Caco-2 (cell line): ENCODE results near the gene ZRANB1. TPM values are rescaled to one million over a fixed set of nuclear protein-coding genes. Genes with fewer than 3 reads are reported as not detected.

Experiments used
- BruUV-seq: library from RNA; stranded (reverse); fragments of 400-500 nt; replicated peaks from 2 replicates; lab custom pipeline; 2021; lab: Mats Ljungman, UMichigan
- CTCF ChIA-PET: fragments of 300-600 bp; sonication (Branson Sonifier 250); formaldehyde crosslinking; loops from one replicate; lab custom pipeline; 2022; ENCODE audit warnings: antibody characterized with exemption; lab: Charles Lee
- POLR2A ChIA-PET: fragments of 300-600 bp; sonication (Branson Sonifier 250); formaldehyde crosslinking; loops from one replicate; lab custom pipeline; 2022; ENCODE audit warnings: antibody characterized with exemption; lab: Charles Lee
- DNase-seq, 2 experiments: peaks; one replicate each; pipeline versions ENCODE4 v3.0.0 to v3.0.0-alpha.2; 2020 to 2022
- H3K27me3 ChIP-seq: replicated peaks from 2 replicates; pipeline ENCODE4 v1.6.0; 2011; ENCODE audit warnings: low read length; ENCODE audit not compliant: control insufficient read depth, insufficient read depth
- H3K36me3 ChIP-seq: 2 replicates; pipeline ENCODE4 v1.5.1; 2011; ENCODE audit warnings: low read length; ENCODE audit not compliant: control insufficient read depth, insufficient read depth
- H3K4me1 ChIP-seq: fragments of 250-450 bp; sonication (Bioruptor Pico); 2 replicates; pipeline ENCODE4 v1.5.1; 2020; ENCODE audit warnings: mild to moderate bottlenecking
- H3K4me3 ChIP-seq: 2 replicates; pipeline ENCODE4 v1.5.1; 2011; ENCODE audit warnings: low read depth, mild to moderate bottlenecking, control low read depth, low read length
- H3K9me3 ChIP-seq: fragments of 250-450 bp; sonication (Bioruptor Pico); 2 replicates; pipeline ENCODE4 v1.5.1; 2020; ENCODE audit warnings: mild to moderate bottlenecking, moderate library complexity
- H3K27ac Mint-ChIP-seq: one replicate; pipeline ENCODE4 v1.8.0; 2022; ENCODE audit warnings: mixed read lengths; ENCODE audit not compliant: unreplicated experiment
- H3K27me3 Mint-ChIP-seq: one replicate; pipeline ENCODE4 v1.8.0; 2022; ENCODE audit warnings: mixed read lengths; ENCODE audit not compliant: insufficient read depth, unreplicated experiment
- H3K36me3 Mint-ChIP-seq: one replicate; pipeline ENCODE4 v1.8.0; 2022; ENCODE audit warnings: mild to moderate bottlenecking, mixed read lengths; ENCODE audit not compliant: insufficient read depth, unreplicated experiment
- H3K4me1 Mint-ChIP-seq: one replicate; pipeline ENCODE4 v1.8.0; 2022; ENCODE audit warnings: low read depth, mixed read lengths; ENCODE audit not compliant: unreplicated experiment
- H3K4me3 Mint-ChIP-seq: one replicate; pipeline ENCODE4 v1.8.0; 2022; ENCODE audit warnings: mild to moderate bottlenecking, moderate library complexity, mixed read lengths; ENCODE audit not compliant: unreplicated experiment
- H3K9me3 Mint-ChIP-seq: one replicate; pipeline ENCODE4 v1.8.0; 2022; ENCODE audit warnings: mixed read lengths; ENCODE audit not compliant: unreplicated experiment
- CTCF ChIP-seq, 2 experiments: fragments of 200-600 bp in 1 of 2; IDR thresholded peaks; 1 replicate in 1 of 2; 2 replicates in 1 of 2; pipeline versions ENCODE4 v1.5.1 to v1.8.0; 2011 to 2022; ENCODE audit warnings: antibody characterized with exemption in 1 of 2, control low read depth in 1 of 2, inconsistent platforms in 1 of 2, low read depth in 1 of 2, low read length in 1 of 2, mild to moderate bottlenecking in 1 of 2, moderate library complexity in 1 of 2; ENCODE audit not compliant: insufficient read depth in 1 of 2, severe bottlenecking in 1 of 2, unreplicated experiment in 1 of 2
- intact Hi-C: fragments of 100-400 bp; cut with micrococcal nuclease; formaldehyde crosslinking; loops from one replicate; pipeline ENCODE4 v1.10.0; 2022; ENCODE audit not compliant: unreplicated experiment
- total RNA-seq: library from RNA; stranded (reverse); gene quantifications from 2 replicates; pipeline ENCODE4 v1.2.3, GENCODE V29; 2022

The ZRANB1 gene
- total RNA-seq, 1 experiment from 2014 or later: 24.6 TPM

- H3K4me3 Mint-ChIP-seq: no peak overlapping the region
- no peak overlapping the region for H3K27ac Mint-ChIP-seq
- intact Hi-C loops: no loop called here
- Histone ChIP-seq H3K9me3 (no peaks in the 10 kb centered on the region), H3K4me1 (peaks cover 9% of the 10 kb centered on the region), H3K4me3 (no peak overlapping the region), H3K27me3 (no peaks in the 10 kb centered on the region), H3K36me3 (no peaks in the 10 kb centered on the region)
- no peak for TF ChIP-seq CTCF (IDR thresholded peaks at IDR 0.05; ENCODE audit: insufficient read depth in 1 of 2, low read depth in 1 of 2, low read length in 1 of 2, severe bottlenecking in 1 of 2, unreplicated experiment in 1 of 2)
- no peaks in the 10 kb centered on the region for H3K27me3 Mint-ChIP-seq
- H3K36me3 Mint-ChIP-seq: no peaks in the 10 kb centered on the region
- H3K9me3 Mint-ChIP-seq: no peaks in the 10 kb centered on the region
- DNase-seq: no peak
- CTCF ChIA-PET: no interaction called here
- peaks cover 17% of the 10 kb centered on the region for H3K4me1 Mint-ChIP-seq
- BruUV-seq: no TSS peak
- POLR2A ChIA-PET: interaction anchor here (0.5 kb wide), 1 partner anchor 19 kb away, joined by 3 read pairs; no protein-coding TSS in a partner anchor
Observed at GRCh38 chr10:124896751-124897150, 45.2 kb upstream of the ZRANB1 start.

- Mint-ChIP-seq H3K36me3 (no peaks in the 10 kb centered on the region), H3K4me1 (peaks cover 8% of the 10 kb centered on the region), H3K9me3 (no peaks in the 10 kb centered on the region), H3K4me3 (no peak overlapping the region), H3K27me3 (no peaks in the 10 kb centered on the region), H3K27ac (no peak overlapping the region)
- ChIA-PET POLR2A (interaction anchor here (1.3 kb wide), 1 partner anchor 17 kb away, joined by 5 read pairs; no protein-coding TSS in a partner anchor), CTCF (no interaction called here)
- no peak for TF ChIP-seq CTCF (IDR thresholded peaks at IDR 0.05; ENCODE audit: insufficient read depth in 1 of 2, low read depth in 1 of 2, low read length in 1 of 2, severe bottlenecking in 1 of 2, unreplicated experiment in 1 of 2)
- H3K9me3 ChIP-seq: no peaks in the 10 kb centered on the region
- intact Hi-C loops: no loop called here
- no peaks in the 10 kb centered on the region for H3K36me3 ChIP-seq
- no peaks in the 10 kb centered on the region for H3K27me3 ChIP-seq
- H3K4me1 ChIP-seq: peaks cover 9% of the 10 kb centered on the region
- no peak overlapping the region for H3K4me3 ChIP-seq
- peak; percentile 71 to 78 for DNase-seq
- no TSS peak for BruUV-seq
Observed at GRCh38 chr10:124898471-124898870, 43.5 kb upstream of the ZRANB1 start.

- H3K4me3 Mint-ChIP-seq: no peak overlapping the region
- DNase-seq: no peak
- H3K4me1 Mint-ChIP-seq: peaks cover 7% of the 10 kb centered on the region
- intact Hi-C loops: no loop called here
- H3K36me3 Mint-ChIP-seq: no peaks in the 10 kb centered on the region
- no peak overlapping the region for H3K4me3 ChIP-seq
- peaks cover 9% of the 10 kb centered on the region for H3K4me1 ChIP-seq
- TF ChIP-seq CTCF (IDR thresholded peaks at IDR 0.05; ENCODE audit: insufficient read depth in 1 of 2, low read depth in 1 of 2, low read length in 1 of 2, severe bottlenecking in 1 of 2, unreplicated experiment in 1 of 2): no peak
- H3K27me3 Mint-ChIP-seq: no peaks in the 10 kb centered on the region
- CTCF ChIA-PET: no interaction called here
- no TSS peak for BruUV-seq
- no peaks in the 10 kb centered on the region for H3K9me3 Mint-ChIP-seq
- H3K27me3 ChIP-seq: no peaks in the 10 kb centered on the region
- POLR2A ChIA-PET: interaction anchor here (1.3 kb wide), 1 partner anchor 17 kb away, joined by 5 read pairs; no protein-coding TSS in a partner anchor
- no peak overlapping the region for H3K27ac Mint-ChIP-seq
- H3K9me3 ChIP-seq: no peaks in the 10 kb centered on the region
- H3K36me3 ChIP-seq: no peaks in the 10 kb centered on the region
Observed at GRCh38 chr10:124899151-124899550, 42.8 kb upstream of the ZRANB1 start.
